HepG2 (cell line): ENCODE results near the gene HIC1. TPM values are rescaled to one million over a fixed set of nuclear protein-coding genes. Genes with fewer than 3 reads are reported as not detected.

ENCODE experiments used
- ATF2 ChIP-seq: sonication (generic); formaldehyde crosslinking; IDR thresholded peaks from 2 replicates; pipeline ENCODE4 v1.4.0; 2020; ENCODE audit warnings: missing genetic modification reagents
- ATF3 ChIP-seq: sonication (generic); formaldehyde crosslinking; IDR thresholded peaks from 2 replicates; pipeline ENCODE4 v1.4.0; 2020; ENCODE audit warnings: missing genetic modification reagents
- CBFB ChIP-seq: sonication (generic); formaldehyde crosslinking; IDR thresholded peaks from 2 replicates; pipeline ENCODE4 v1.4.0; 2020; ENCODE audit warnings: missing genetic modification reagents
- CBX5 ChIP-seq: sonication (generic); formaldehyde crosslinking; IDR thresholded peaks from 2 replicates; pipeline ENCODE4 v1.4.0; 2020; ENCODE audit warnings: missing genetic modification reagents, borderline replicate concordance
- CHD2 ChIP-seq: IDR thresholded peaks from 2 replicates; pipeline ENCODE4 v1.6.1; 2011; ENCODE audit warnings: low read depth, low read length, improper control_type of control experiment
- E2F5 ChIP-seq: sonication (generic); formaldehyde crosslinking; conservative IDR thresholded peaks from 2 replicates; pipeline ENCODE4 v1.4.0; 2020; ENCODE audit warnings: missing genetic modification reagents
- FOXA1 ChIP-seq, 2 experiments: fragments of 450-650 bp in 1 of 2; sonication (generic) in 1 of 2; formaldehyde crosslinking in 1 of 2; IDR thresholded peaks; 2 replicates each; pipeline versions ENCODE4 v1.4.0 to v1.6.1; 2016 to 2020; ENCODE audit warnings: missing genetic modification reagents in 1 of 2
- GLI4 ChIP-seq: sonication (generic); formaldehyde crosslinking; IDR thresholded peaks from 2 replicates; pipeline ENCODE4 v1.5.1; 2020; ENCODE audit warnings: missing genetic modification reagents, mild to moderate bottlenecking, moderate library complexity, borderline replicate concordance
- GMEB1 ChIP-seq: sonication (generic); formaldehyde crosslinking; IDR thresholded peaks from 2 replicates; pipeline ENCODE4 v1.5.1; 2020; ENCODE audit warnings: missing genetic modification reagents, mild to moderate bottlenecking, borderline replicate concordance
- HDAC6 ChIP-seq: fragments of 200-600 bp; sonication (generic); IDR thresholded peaks from 2 replicates; pipeline ENCODE4 v1.7.0; 2017; ENCODE audit warnings: mild to moderate bottlenecking, antibody characterized with exemption, low read length, low read depth
- MEIS2 ChIP-seq: sonication (generic); formaldehyde crosslinking; IDR thresholded peaks from 2 replicates; pipeline ENCODE4 v1.9.0; 2021; ENCODE audit warnings: mild to moderate bottlenecking, missing genetic modification reagents
- NRL ChIP-seq: sonication (generic); formaldehyde crosslinking; IDR thresholded peaks from 2 replicates; pipeline ENCODE4 v1.5.0; 2020; ENCODE audit warnings: missing genetic modification reagents, mild to moderate bottlenecking, moderate library complexity, borderline replicate concordance
- ZBTB33 ChIP-seq: sonication (generic); formaldehyde crosslinking; IDR thresholded peaks from 2 replicates; pipeline ENCODE4 v1.4.0; 2020; ENCODE audit warnings: missing genetic modification reagents
- ZEB1 ChIP-seq: IDR thresholded peaks from 2 replicates; pipeline ENCODE4 v1.6.1; 2012; ENCODE audit warnings: mild to moderate bottlenecking, low read depth, inconsistent platforms; ENCODE audit not compliant: insufficient replicate concordance
- ZFP36 ChIP-seq: fragments of 150-350 bp; IDR thresholded peaks from 2 replicates; pipeline ENCODE4 v1.6.1; 2018; ENCODE audit warnings: borderline replicate concordance, low read length, low read depth; ENCODE audit not compliant: partially characterized antibody
- ZFP36L2 ChIP-seq: sonication (generic); formaldehyde crosslinking; IDR thresholded peaks from 2 replicates; pipeline ENCODE4 v1.4.0; 2020; ENCODE audit warnings: missing genetic modification reagents
- ZNF329 ChIP-seq: sonication (generic); formaldehyde crosslinking; IDR thresholded peaks from 2 replicates; pipeline ENCODE4 v1.9.0; 2021; ENCODE audit warnings: low read depth, mild to moderate bottlenecking, missing genetic modification reagents
- ZNF484 ChIP-seq: sonication (generic); formaldehyde crosslinking; IDR thresholded peaks from 2 replicates; pipeline ENCODE4 v1.5.1; 2020; ENCODE audit warnings: mild to moderate bottlenecking, low read depth, missing genetic modification reagents, borderline replicate concordance
- ZNF639 ChIP-seq: conservative IDR thresholded peaks from 2 replicates; pipeline ENCODE4 v1.6.1; 2018; ENCODE audit warnings: missing genetic modification reagents
- ZNF782 ChIP-seq: sonication (generic); formaldehyde crosslinking; IDR thresholded peaks from 2 replicates; pipeline ENCODE4 v1.4.0; 2020; ENCODE audit warnings: missing genetic modification reagents, mild to moderate bottlenecking, borderline replicate concordance
- ZNF841 ChIP-seq: sonication (generic); formaldehyde crosslinking; IDR thresholded peaks from 2 replicates; pipeline ENCODE4 v1.8.1; 2023; ENCODE audit warnings: missing genetic modification reagents, borderline replicate concordance
- ZNF879 ChIP-seq: sonication (generic); formaldehyde crosslinking; IDR thresholded peaks from 2 replicates; pipeline ENCODE4 v1.8.1; 2023; ENCODE audit warnings: missing genetic modification reagents
- polyA plus RNA-seq, 8 experiments: library from polyadenylated mRNA; depleted of rRNA in 3 of 8; stranded (reverse) in 7 of 8; unstranded in 1 of 8; fragments of >200 nt; fragmentation: Illumina TruSeq in 4 of 8; extraction: Trizol in 4 of 8; gene quantifications; 2 replicates each; pipeline versions ENCODE4 v1.2.1 to v1.2.3, GENCODE V29; 2011 to 2016; ENCODE audit warnings: low read depth in 4 of 8, missing spikeins in 1 of 8, mixed read lengths in 1 of 8; ENCODE audit not compliant: insufficient read depth in 1 of 8
- total RNA-seq, 5 experiments: library from RNA; depleted of rRNA; stranded (reverse); fragments of >200 nt; fragmentation: Illumina TruSeq; extraction: Trizol; gene quantifications; 2 replicates each; pipeline ENCODE4 v1.2.3, GENCODE V29; 2016; ENCODE audit warnings: low read depth in 1 of 5

Gene HIC1
- total and polyA plus RNA-seq, 2 of the 13 experiments (the other 11 are each of a cell fraction or from before 2014, with no cell fraction given): 0.04 to 0.31 TPM

- no peak for TF ChIP-seq ZNF639 (CRISPR knock-in tag)
- peak; percentile 71 for TF ChIP-seq ZBTB33 (CRISPR knock-in tag)
- peak; percentile 85; the same call in 1 of the 2 replicates for TF ChIP-seq ZNF329 (CRISPR knock-in tag)
- TF ChIP-seq E2F5 (CRISPR knock-in tag): no peak
- no peak for TF ChIP-seq ZNF484
- TF ChIP-seq ZFP36: no peak
- no peak for TF ChIP-seq ZFP36L2
- no peak for TF ChIP-seq CHD2
- peak; percentile 51; the same call in 1 of the 2 replicates for TF ChIP-seq NRL (CRISPR knock-in tag)
- no peak for TF ChIP-seq FOXA1 (IDR thresholded peaks at IDR 0.05)
- peak; percentile 68 for TF ChIP-seq FOXA1 (CRISPR knock-in tag; IDR thresholded peaks at IDR 0.05)
- TF ChIP-seq GLI4: no peak
- TF ChIP-seq CBFB (CRISPR knock-in tag): peak; percentile 33; the same call in 1 of the 2 replicates
- TF ChIP-seq ATF3 (CRISPR knock-in tag): 0 out of 2 replicates have a peak, but pooled peaks have one; percentile 29
- TF ChIP-seq ZNF782 (CRISPR knock-in tag): peak; percentile 76; the same call in 1 of the 2 replicates
- TF ChIP-seq MEIS2 (CRISPR knock-in tag): no peak
- peak; percentile 48; the same call in 1 of the 2 replicates for TF ChIP-seq ATF2 (CRISPR knock-in tag)
- TF ChIP-seq HDAC6: no peak
- no peak for TF ChIP-seq GMEB1 (CRISPR knock-in tag)
- TF ChIP-seq ZNF841 (CRISPR knock-in tag): no peak
- TF ChIP-seq ZNF879 (CRISPR knock-in tag): no peak
- TF ChIP-seq CBX5 (CRISPR knock-in tag): 0 out of 2 replicates have a peak, but pooled peaks have one; percentile 18
- no peak for TF ChIP-seq ZEB1
Measured at GRCh38 chr17:2094891-2095535, 40.1 kb downstream of the HIC1 start (continued).
